ENCODE results near the gene GBP3.
"Not testable (repeated sequence)": the region's sequence is repeated elsewhere in the genome, so short reads cannot be mapped to it uniquely, and the experiment has no call there.

GRCh38 chr1:89049187-89049586 is 26.5 kb upstream of the GBP3 start:
- not testable (repeated sequence) for TF ChIP-seq POLR2A, CTCF (IDR thresholded peaks at IDR 0.05)

All from testis (tissue), 2 donors.